GM18873 (cell line): ENCODE measurements around the gene ICAM5.

Experiments
- ATAC-seq: cut with Tn5 transposase; IDR thresholded peaks from one replicate; pipeline ENCODE4 v1.9.1; 2021; ENCODE audit warnings: mild to moderate bottlenecking, moderate library complexity, moderate number of reproducible peaks; ENCODE audit not compliant: unreplicated experiment, low FRiP score

ICAM5 gene

DNA sequence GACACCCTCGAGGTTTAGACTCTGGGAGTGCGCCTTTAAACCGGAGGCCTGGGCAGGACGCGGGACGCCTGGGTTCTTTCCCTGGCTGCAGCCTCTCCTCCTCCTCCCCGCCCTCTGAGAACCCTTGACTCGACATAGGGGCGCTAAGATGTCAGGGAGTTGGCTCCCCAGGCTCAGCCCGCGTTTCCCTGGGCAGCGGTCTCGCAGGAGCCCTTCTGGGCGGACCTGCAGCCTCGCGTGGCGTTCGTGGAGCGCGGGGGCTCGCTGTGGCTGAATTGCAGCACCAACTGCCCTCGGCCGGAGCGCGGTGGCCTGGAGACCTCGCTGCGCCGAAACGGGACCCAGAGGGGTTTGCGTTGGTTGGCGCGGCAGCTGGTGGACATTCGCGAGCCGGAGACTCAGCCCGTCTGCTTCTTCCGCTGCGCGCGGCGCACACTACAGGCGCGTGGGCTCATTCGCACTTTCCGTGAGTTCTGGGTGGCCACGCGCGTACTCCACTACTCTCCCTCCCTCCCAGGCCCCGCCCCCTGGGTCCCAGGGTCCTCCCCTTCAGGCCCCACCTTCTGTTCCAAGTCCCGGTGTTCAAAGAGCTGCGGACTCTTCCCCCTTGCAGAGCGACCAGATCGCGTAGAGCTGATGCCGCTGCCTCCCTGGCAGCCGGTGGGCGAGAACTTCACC lies 1.3 kb downstream of the ICAM5 start:
- no peak for ATAC-seq

GRCh38 chr19:10291554-10292205 lies 1.9 kb downstream of the ICAM5 start:
- no peak for ATAC-seq

- ATAC-seq: no peak
These were observed 2.5 kb downstream of the ICAM5 start for GRCh38 chr19:10292206-10292788.

GRCh38 chr19:10292789-10293636 lies 3.3 kb downstream of the ICAM5 start:
- ATAC-seq: no peak

- no peak for ATAC-seq
These were observed 4.0 kb downstream of the ICAM5 start for GRCh38 chr19:10293637-10294367.

DNA sequence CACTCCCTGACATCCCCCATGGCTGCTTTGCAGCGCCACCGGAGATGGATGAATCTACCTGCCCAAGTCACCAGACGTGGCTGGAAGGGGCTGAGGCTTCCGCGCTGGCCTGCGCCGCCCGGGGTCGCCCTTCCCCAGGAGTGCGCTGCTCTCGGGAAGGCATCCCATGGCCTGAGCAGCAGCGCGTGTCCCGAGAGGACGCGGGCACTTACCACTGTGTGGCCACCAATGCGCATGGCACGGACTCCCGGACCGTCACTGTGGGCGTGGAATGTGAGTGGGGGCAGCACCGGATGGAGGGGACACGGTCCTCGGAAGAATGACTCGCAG lies 4.6 kb downstream of the ICAM5 start:
- no peak for ATAC-seq

DNA sequence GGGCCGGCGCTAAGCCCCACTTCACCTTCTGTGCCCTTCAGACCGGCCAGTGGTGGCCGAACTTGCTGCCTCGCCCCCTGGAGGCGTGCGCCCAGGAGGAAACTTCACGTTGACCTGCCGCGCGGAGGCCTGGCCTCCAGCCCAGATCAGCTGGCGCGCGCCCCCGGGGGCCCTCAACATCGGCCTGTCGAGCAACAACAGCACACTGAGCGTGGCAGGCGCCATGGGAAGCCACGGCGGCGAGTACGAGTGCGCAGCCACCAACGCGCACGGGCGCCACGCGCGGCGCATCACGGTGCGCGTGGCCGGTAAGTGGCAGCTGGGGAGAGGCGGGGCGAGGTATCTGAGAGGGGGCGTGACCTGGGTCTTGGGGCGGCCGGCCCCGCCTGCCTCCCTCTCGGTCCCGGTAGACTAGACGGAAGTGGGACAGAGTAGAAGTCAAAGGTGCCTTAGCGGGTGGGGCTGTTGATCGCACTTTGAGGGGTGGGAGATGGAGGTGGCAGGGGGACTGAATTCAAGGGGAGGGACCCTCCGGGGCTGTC lies 5.6 kb downstream of the ICAM5 start:
- no peak for ATAC-seq

GRCh38 chr19:10295847-10296591 lies 6.3 kb downstream of the ICAM5 start:
- no peak for ATAC-seq

DNA sequence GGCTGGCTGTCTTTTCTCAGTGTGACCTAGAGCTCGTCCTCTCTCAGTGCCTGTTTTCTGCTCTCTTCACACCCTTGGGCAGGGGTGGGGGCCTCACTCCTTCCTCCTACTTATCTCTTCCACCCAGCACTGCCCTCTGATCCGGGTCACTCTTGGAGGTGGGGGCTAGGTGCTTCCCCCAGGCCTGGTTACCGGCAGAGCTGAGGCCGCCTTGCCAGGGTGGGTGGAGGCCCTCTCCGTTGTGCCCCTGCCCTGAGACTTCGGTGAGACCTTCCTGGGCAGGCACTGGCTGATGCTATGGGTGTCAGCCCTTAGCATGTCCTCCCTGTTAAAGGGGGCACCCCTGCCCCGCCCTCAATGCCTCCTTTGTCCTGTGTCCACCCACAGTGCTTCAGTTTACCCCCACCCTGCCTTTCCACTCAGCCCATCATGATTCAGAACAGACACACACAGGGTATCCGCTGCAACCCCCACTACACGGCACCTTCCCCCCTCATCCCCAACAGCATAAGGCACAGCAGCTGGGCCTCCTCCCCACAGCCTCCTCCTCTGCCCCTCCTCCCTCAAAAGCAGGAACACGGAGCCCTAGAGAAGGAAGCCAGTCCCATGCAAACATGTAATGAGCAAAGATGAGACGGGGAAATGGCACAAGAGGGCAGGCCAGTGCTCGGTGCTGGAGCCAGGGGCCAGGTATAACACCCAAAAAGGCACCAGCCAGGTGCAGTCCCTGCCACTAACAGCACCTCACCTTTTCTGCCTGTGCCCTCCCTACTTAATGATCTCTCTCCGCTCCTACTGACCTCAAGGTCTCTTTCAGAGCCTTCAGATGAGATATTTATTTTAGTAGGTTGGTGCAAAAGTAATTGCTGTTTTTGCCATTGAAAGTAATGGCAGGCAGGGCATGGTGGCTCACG lies 10.1 kb downstream of the ICAM5 start:
- ATAC-seq: no peak

DNA sequence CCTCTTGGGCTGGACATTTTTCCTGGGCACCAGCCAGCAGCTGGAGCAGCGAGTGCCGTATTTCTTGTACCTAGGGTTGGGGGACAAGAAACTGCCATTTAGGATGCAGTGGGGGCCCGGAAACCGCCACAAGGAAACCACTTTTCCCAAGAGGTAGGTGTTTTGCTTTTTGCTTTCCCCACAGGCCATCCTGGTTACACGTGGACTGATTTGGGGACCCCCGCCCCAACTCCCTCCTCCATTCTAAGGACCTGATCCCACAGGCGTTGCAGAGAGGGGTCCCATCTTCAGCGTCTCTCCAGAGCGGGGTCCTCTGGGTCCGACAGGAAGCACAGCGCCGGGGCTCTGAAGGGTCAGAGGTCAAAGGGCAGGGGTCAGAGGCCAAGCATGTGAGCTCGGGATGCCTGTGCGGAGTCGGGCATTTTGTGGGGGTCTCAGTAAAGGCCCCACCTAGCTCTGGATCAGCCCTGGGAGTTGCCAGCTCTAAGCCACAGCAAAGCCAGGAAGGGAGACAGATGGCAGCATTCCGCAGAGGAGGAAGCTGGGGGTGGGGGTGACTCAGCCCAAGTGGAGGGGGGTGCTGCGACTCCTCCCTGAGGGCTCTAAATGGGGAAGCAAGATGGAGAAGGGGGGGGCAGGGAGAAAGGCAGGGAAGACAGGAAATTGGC lies 15.5 kb downstream of the ICAM5 start:
- ATAC-seq: no peak

DNA sequence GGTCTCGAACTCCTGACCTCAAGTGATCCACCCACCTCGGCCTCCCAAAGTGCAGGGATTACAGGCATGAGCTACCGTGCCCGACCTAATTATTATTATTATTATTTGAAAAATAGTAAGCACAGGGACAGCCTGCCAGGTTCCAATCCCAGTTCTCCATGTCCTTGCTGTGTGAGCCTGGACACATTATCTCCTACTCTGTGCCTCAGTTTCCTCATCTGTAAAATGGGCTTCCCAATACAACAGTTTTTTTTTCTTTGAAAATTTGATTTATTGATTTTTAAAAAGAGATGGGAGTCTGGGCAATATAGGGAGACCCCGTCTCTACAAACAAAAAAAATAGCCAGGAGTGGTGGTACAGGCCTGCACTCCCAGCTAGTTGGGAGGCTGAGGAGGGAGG lies 16.6 kb downstream of the ICAM5 start:
- no peak for ATAC-seq

GRCh38 chr19:10309423-10309822 lies 19.7 kb downstream of the ICAM5 start, which contains the start of gene ZGLP1:
TSS of gene ZGLP1 (minus strand) at chr19:10309815.
- ATAC-seq: no peak

DNA sequence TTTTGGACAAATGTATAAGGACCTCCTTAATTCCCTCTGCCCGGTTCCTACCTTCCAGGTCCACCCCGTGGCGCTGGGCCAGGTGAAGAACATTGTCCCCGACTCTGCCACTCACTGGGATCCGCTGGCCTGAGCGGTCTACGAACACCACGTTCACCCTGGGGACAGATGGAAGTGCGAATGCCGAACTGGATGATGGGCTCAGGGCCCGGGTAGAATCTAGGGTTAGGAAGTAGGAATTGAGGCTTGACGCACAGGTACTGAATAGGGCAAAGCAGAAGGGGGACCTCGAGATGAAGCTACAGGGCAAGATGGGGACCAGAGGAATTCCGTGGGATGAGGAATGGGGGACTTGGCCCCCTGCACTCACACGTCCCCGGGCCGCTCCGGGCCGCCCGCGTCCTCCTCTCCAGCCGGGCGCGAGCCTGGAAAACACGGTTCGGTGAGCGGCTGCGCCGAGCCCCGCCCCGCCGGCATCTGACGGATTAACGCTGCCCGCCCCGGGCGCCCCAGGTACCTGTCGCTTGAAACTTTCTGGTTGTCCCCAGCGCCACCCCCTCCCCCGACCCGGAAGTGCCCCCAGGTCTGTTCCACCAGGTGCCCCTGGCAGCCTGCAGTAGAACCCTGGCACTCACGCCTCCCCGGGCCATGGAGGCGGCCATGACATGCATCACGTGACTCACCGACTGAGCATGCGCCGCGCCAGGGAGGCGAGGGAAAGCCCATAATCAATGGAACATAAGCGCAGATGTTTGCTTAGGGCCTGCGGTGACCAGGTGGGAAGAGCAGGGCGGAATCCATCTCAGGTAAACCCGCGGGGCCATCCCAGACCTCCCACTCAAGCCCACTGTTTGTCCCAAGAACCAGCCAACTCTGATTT lies 25.8 kb downstream of the ICAM5 start, which contains the start of gene FDX2:
FDX2 (minus strand) TSS at position 681 of the 880 bp plus-strand sequence; CDS start at position 662, 19 bp downstream.
- peak; percentile 55 for ATAC-seq

DNA sequence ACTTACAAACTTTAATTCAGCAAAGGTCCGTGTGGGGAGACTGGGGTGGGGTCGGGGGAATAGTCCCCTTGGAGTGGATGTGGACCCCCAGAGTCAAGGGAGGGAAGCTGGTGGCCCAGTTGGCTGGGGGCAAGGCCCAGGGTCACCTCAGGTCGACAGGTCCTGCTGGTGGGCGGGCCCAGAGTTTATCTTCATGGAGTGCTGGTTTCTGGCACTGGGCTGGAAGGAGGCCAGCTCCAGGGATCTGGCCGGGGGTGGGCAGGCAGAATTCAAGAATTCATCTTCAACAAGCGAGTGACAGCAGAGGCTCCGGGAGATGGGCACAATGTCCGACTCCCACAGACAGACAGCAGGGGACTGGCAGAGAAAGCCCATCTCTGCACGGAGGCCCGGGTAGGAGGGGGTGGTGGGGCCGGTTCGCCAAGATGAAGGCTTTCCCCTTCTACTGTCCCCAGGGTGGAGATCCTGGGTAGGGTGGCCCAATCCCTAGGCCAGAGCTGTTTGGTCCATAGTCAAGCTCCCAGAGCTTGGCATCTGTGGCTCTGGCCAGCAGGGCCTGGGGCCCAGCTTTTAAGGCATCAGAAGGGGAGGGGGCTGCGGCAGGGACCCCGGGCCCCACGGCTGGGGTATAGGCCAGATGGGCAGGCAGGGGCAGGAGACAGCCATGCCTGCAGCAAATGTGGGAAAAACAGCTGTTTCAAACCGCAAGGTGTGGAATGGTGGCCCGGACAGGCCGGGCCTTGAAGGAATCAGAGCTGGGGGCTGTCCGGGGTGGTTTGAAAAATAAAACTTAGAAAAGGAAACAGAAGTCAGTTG lies 26.7 kb downstream of the ICAM5 start:
- ATAC-seq: no peak

GRCh38 chr19:10317045-10317856 lies 27.5 kb downstream of the ICAM5 start:
- no peak for ATAC-seq
